Measurements from ENCODE around the gene LDLRAD4. TPM values are rescaled to one million over a fixed set of nuclear protein-coding genes. Genes with fewer than 3 reads are reported as not detected.

LDLRAD4 gene
- polyA plus RNA-seq, 1 donor = 9.1 TPM

- no CpG with 5 or more reads among the region's 6 CpGs for WGBS (ENCODE audit: insufficient coverage, low lambda C conversion rate)
- H3K27me3 ChIP-seq (ENCODE audit: control insufficient read depth, insufficient read depth, low read length) = peaks cover 17% of the 10 kb centered on the region
- no peak overlapping the region for H3K4me3 ChIP-seq (ENCODE audit: low read length)
- H3K27ac ChIP-seq (ENCODE audit: low read length) = no peak overlapping the region
- DNase-seq = no peak
- H3K4me1 ChIP-seq (ENCODE audit: control insufficient read depth, insufficient read depth, low read length) = no peaks in the 10 kb centered on the region
- H3K36me3 ChIP-seq (ENCODE audit: control insufficient read depth, insufficient read depth, low read length) = no peaks in the 10 kb centered on the region
- no peaks in the 10 kb centered on the region for H3K9me3 ChIP-seq (ENCODE audit: control insufficient read depth, low read depth, low read length)
Measured at GRCh38 chr18:13446024-13446423, 227.5 kb downstream of the LDLRAD4 start.

- Histone ChIP-seq H3K36me3 (ENCODE audit: control insufficient read depth, insufficient read depth, low read length) (no peaks in the 10 kb centered on the region), H3K4me3 (ENCODE audit: low read length) (no peak overlapping the region), H3K9me3 (ENCODE audit: control insufficient read depth, low read depth, low read length) (no peaks in the 10 kb centered on the region), H3K27ac (ENCODE audit: low read length) (no peak overlapping the region), H3K4me1 (ENCODE audit: control insufficient read depth, insufficient read depth, low read length) (no peaks in the 10 kb centered on the region), H3K27me3 (ENCODE audit: control insufficient read depth, insufficient read depth, low read length) (peaks cover 17% of the 10 kb centered on the region)
- DNase-seq = no peak
- 39% methylated on average over 2 of the region's 22 CpGs for WGBS (ENCODE audit: insufficient coverage, low lambda C conversion rate)
Measured at GRCh38 chr18:13446610-13447461, 228.3 kb downstream of the LDLRAD4 start.

- Histone ChIP-seq H3K27ac (ENCODE audit: low read length) (no peak overlapping the region), H3K4me3 (ENCODE audit: low read length) (no peak overlapping the region), H3K36me3 (ENCODE audit: control insufficient read depth, insufficient read depth, low read length) (no peaks in the 10 kb centered on the region), H3K4me1 (ENCODE audit: control insufficient read depth, insufficient read depth, low read length) (no peaks in the 10 kb centered on the region), H3K27me3 (ENCODE audit: control insufficient read depth, insufficient read depth, low read length) (peaks cover 17% of the 10 kb centered on the region), H3K9me3 (ENCODE audit: control insufficient read depth, low read depth, low read length) (no peaks in the 10 kb centered on the region)
- peak in 1 of 2 donors; percentile 39 for DNase-seq
- WGBS (ENCODE audit: insufficient coverage, low lambda C conversion rate) = 0% methylated on average over 2 of the region's 22 CpGs
Measured at GRCh38 chr18:13447621-13448334, 229.2 kb downstream of the LDLRAD4 start.

- H3K4me1 ChIP-seq (ENCODE audit: control insufficient read depth, insufficient read depth, low read length) = no peaks in the 10 kb centered on the region
- no peaks in the 10 kb centered on the region for H3K9me3 ChIP-seq (ENCODE audit: control insufficient read depth, low read depth, low read length)
- peaks cover 17% of the 10 kb centered on the region for H3K27me3 ChIP-seq (ENCODE audit: control insufficient read depth, insufficient read depth, low read length)
- H3K27ac ChIP-seq (ENCODE audit: low read length) = no peak overlapping the region
- no peaks in the 10 kb centered on the region for H3K36me3 ChIP-seq (ENCODE audit: control insufficient read depth, insufficient read depth, low read length)
- H3K4me3 ChIP-seq (ENCODE audit: low read length) = no peak overlapping the region
- no peak for DNase-seq
- 100% methylated on average over 1 of the region's 19 CpGs for WGBS (ENCODE audit: insufficient coverage, low lambda C conversion rate)
Measured at GRCh38 chr18:13448335-13448795, 229.8 kb downstream of the LDLRAD4 start.

GRCh38 chr18:13449651-13450050 is 231.1 kb downstream of the LDLRAD4 start:
- no peaks in the 10 kb centered on the region for H3K36me3 ChIP-seq (ENCODE audit: control insufficient read depth, insufficient read depth, low read length)
- no peak for DNase-seq
- H3K27ac ChIP-seq (ENCODE audit: low read length) = no peak overlapping the region
- H3K4me1 ChIP-seq (ENCODE audit: control insufficient read depth, insufficient read depth, low read length) = no peaks in the 10 kb centered on the region
- H3K27me3 ChIP-seq (ENCODE audit: control insufficient read depth, insufficient read depth, low read length) = peaks cover 17% of the 10 kb centered on the region
- no peak overlapping the region for H3K4me3 ChIP-seq (ENCODE audit: low read length)
- H3K9me3 ChIP-seq (ENCODE audit: control insufficient read depth, low read depth, low read length) = no peaks in the 10 kb centered on the region
- no CpG with 5 or more reads among the region's 9 CpGs for WGBS (ENCODE audit: insufficient coverage, low lambda C conversion rate)

- DNase-seq = no peak
- Histone ChIP-seq H3K27ac (ENCODE audit: low read length) (no peak overlapping the region), H3K27me3 (ENCODE audit: control insufficient read depth, insufficient read depth, low read length) (peaks cover 17% of the 10 kb centered on the region), H3K4me1 (ENCODE audit: control insufficient read depth, insufficient read depth, low read length) (no peaks in the 10 kb centered on the region), H3K4me3 (ENCODE audit: low read length) (no peak overlapping the region), H3K36me3 (ENCODE audit: control insufficient read depth, insufficient read depth, low read length) (no peaks in the 10 kb centered on the region), H3K9me3 (ENCODE audit: control insufficient read depth, low read depth, low read length) (no peaks in the 10 kb centered on the region)
- WGBS (ENCODE audit: insufficient coverage, low lambda C conversion rate) = no CpG with 5 or more reads among the region's 10 CpGs
Measured at GRCh38 chr18:13450289-13451212, 232.0 kb downstream of the LDLRAD4 start.

- WGBS (ENCODE audit: insufficient coverage, low lambda C conversion rate) = no CpG with 5 or more reads among the region's 3 CpGs
- no peak overlapping the region for H3K27ac ChIP-seq (ENCODE audit: low read length)
- no peaks in the 10 kb centered on the region for H3K4me1 ChIP-seq (ENCODE audit: control insufficient read depth, insufficient read depth, low read length)
- H3K27me3 ChIP-seq (ENCODE audit: control insufficient read depth, insufficient read depth, low read length) = peaks cover 17% of the 10 kb centered on the region
- H3K9me3 ChIP-seq (ENCODE audit: control insufficient read depth, low read depth, low read length) = no peaks in the 10 kb centered on the region
- no peak for DNase-seq
- no peaks in the 10 kb centered on the region for H3K36me3 ChIP-seq (ENCODE audit: control insufficient read depth, insufficient read depth, low read length)
- H3K4me3 ChIP-seq (ENCODE audit: low read length) = no peak overlapping the region
Measured at GRCh38 chr18:13451213-13451540, 232.6 kb downstream of the LDLRAD4 start.

GRCh38 chr18:13451661-13452387 is 233.3 kb downstream of the LDLRAD4 start:
- H3K27me3 ChIP-seq (ENCODE audit: control insufficient read depth, insufficient read depth, low read length) = peaks cover 13% of the 10 kb centered on the region
- no peaks in the 10 kb centered on the region for H3K9me3 ChIP-seq (ENCODE audit: control insufficient read depth, low read depth, low read length)
- H3K36me3 ChIP-seq (ENCODE audit: control insufficient read depth, insufficient read depth, low read length) = no peaks in the 10 kb centered on the region
- H3K4me1 ChIP-seq (ENCODE audit: control insufficient read depth, insufficient read depth, low read length) = no peaks in the 10 kb centered on the region
- no peak for DNase-seq
- no peak overlapping the region for H3K4me3 ChIP-seq (ENCODE audit: low read length)
- no peak overlapping the region for H3K27ac ChIP-seq (ENCODE audit: low read length)
- no CpG with 5 or more reads among the region's 14 CpGs for WGBS (ENCODE audit: insufficient coverage, low lambda C conversion rate)

- no peaks in the 10 kb centered on the region for H3K4me1 ChIP-seq (ENCODE audit: control insufficient read depth, insufficient read depth, low read length)
- H3K9me3 ChIP-seq (ENCODE audit: control insufficient read depth, low read depth, low read length) = no peaks in the 10 kb centered on the region
- peaks cover 13% of the 10 kb centered on the region for H3K27me3 ChIP-seq (ENCODE audit: control insufficient read depth, insufficient read depth, low read length)
- WGBS (ENCODE audit: insufficient coverage, low lambda C conversion rate) = 92% methylated on average over 2 of the region's 8 CpGs
- DNase-seq = no peak
- H3K36me3 ChIP-seq (ENCODE audit: control insufficient read depth, insufficient read depth, low read length) = no peaks in the 10 kb centered on the region
- no peak overlapping the region for H3K4me3 ChIP-seq (ENCODE audit: low read length)
- H3K27ac ChIP-seq (ENCODE audit: low read length) = no peak overlapping the region
Measured at GRCh38 chr18:13452388-13452811, 233.8 kb downstream of the LDLRAD4 start.

All from large intestine (tissue), 3 donors.